IMR-90 (cell line): Measurements from ENCODE around the gene CXCL12.

ENCODE experiments used
- CEBPB ChIP-seq: IDR thresholded peaks from 2 replicates; pipeline ENCODE4 v1.6.1; 2012; ENCODE audit warnings: low read depth, low read length, improper control_type of control experiment
- POLR2A ChIP-seq: IDR thresholded peaks from 2 replicates; pipeline ENCODE4 v1.6.1; 2012; ENCODE audit warnings: mild to moderate bottlenecking, low read depth, low read length
- RAD21 ChIP-seq: IDR thresholded peaks from 2 replicates; pipeline ENCODE4 v1.6.1; 2012; ENCODE audit warnings: low read length, improper control_type of control experiment
- RCOR1 ChIP-seq: IDR thresholded peaks from 2 replicates; pipeline ENCODE4 v1.6.1; 2012; ENCODE audit warnings: mild to moderate bottlenecking, low read length, improper control_type of control experiment; ENCODE audit not compliant: insufficient replicate concordance
- TF ChIP-seq, protein P1 (sequence below): conservative IDR thresholded peaks from 2 replicates; pipeline ENCODE4 v1.5.1; 2012; ENCODE audit warnings: mild to moderate bottlenecking, low read depth, low read length, improper control_type of control experiment

DNA sequence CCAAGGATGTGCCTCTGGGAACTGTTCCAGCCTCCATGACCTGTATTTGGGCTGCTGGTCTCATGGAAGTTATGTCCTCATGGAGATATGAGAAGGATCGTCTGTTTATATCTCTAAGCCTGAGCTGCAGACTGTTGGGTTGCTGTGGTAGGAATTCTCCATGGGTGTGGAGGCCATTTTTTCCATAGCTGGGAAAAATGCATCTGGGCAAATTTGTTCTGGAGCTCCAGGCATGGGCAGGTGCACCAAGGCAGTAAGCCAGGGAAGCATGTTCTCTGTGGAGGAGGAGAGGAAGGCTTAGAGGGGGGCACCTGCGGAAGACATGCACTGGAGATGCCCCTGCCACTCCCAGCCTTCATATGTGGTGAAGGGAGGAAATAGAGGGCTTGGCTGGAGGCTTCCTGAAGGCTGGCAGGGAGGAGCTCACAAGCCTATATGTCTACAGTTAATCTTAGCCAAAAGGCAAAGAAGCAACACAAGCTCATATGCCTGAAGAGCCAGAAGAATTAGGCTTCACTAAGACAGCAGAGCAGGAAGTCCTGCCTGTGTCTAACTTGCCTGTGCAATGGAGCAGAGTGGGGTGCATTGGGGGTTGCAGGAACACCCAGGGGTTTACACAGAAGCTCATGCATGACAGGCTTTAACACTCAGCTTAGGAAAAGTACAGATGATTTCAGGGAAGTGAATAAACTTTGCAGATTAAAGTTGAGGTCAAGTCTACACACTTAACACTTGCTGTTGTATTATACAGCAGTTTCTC is 35.1 kb upstream of the CXCL12 start:
- TF ChIP-seq POLR2A (no peak), RAD21 (no peak), RCOR1 (no peak), CEBPB (no peak)
- TF ChIP-seq, protein P1, sequence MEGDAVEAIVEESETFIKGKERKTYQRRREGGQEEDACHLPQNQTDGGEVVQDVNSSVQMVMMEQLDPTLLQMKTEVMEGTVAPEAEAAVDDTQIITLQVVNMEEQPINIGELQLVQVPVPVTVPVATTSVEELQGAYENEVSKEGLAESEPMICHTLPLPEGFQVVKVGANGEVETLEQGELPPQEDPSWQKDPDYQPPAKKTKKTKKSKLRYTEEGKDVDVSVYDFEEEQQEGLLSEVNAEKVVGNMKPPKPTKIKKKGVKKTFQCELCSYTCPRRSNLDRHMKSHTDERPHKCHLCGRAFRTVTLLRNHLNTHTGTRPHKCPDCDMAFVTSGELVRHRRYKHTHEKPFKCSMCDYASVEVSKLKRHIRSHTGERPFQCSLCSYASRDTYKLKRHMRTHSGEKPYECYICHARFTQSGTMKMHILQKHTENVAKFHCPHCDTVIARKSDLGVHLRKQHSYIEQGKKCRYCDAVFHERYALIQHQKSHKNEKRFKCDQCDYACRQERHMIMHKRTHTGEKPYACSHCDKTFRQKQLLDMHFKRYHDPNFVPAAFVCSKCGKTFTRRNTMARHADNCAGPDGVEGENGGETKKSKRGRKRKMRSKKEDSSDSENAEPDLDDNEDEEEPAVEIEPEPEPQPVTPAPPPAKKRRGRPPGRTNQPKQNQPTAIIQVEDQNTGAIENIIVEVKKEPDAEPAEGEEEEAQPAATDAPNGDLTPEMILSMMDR = no peak
